Measurements from ENCODE around the gene ME1. TPM values are rescaled to one million over a fixed set of nuclear protein-coding genes. Genes with fewer than 3 reads are reported as not detected.

ME1 gene
- total RNA-seq, 1 experiment from 2014 or later: 7.8 TPM

- H3K36me3 Mint-ChIP-seq (ENCODE audit: insufficient read depth in 1 of 3, low read depth in 3 of 3): no peaks in the 10 kb centered on the region
- H4K8ac ChIP-seq (replicated peaks; ENCODE audit: insufficient read length, low read depth, low read length): no peak overlapping the region
- H2AK5ac ChIP-seq (ENCODE audit: insufficient read length, low read length): no peak overlapping the region
- H2BK5ac ChIP-seq (ENCODE audit: insufficient read length, low read length): no peak overlapping the region
- no peaks in the 10 kb centered on the region for H3K9me3 ChIP-seq (ENCODE audit: control insufficient read depth, low read depth, low read length)
- peak overlapping the region in 1 of 3 experiments; percentile 56; a peak in 1 of 7 replicates for H3K27ac Mint-ChIP-seq
- no peak overlapping the region for H2AFZ ChIP-seq (ENCODE audit: low read length)
- H3K27me3 ChIP-seq (ENCODE audit: insufficient read depth, low read length): no peaks in the 10 kb centered on the region
- H2BK15ac ChIP-seq (ENCODE audit: low read depth, low read length): no peak overlapping the region
- no peaks in the 10 kb centered on the region for H3K4me1 Mint-ChIP-seq
- H3K4me1 ChIP-seq (ENCODE audit: insufficient read depth, low read length): no peaks in the 10 kb centered on the region
- no peaks in the 10 kb centered on the region for H3K23me2 ChIP-seq (ENCODE audit: insufficient read length, low read depth, low read length, poor library complexity, severe bottlenecking)
- H4K5ac ChIP-seq (ENCODE audit: insufficient read length, low read depth, low read length): no peak overlapping the region
- H3K27me3 Mint-ChIP-seq (ENCODE audit: low read depth): no peaks in the 10 kb centered on the region
- no peak overlapping the region for H4K91ac ChIP-seq (ENCODE audit: insufficient read length, low read depth, low read length)
- no peak overlapping the region for H3K56ac ChIP-seq (ENCODE audit: insufficient read length, low read depth, low read length)
- no peak overlapping the region for H3K14ac ChIP-seq (ENCODE audit: insufficient read depth, low read length)
- no peak overlapping the region for H3K27ac ChIP-seq (ENCODE audit: insufficient read length, low read depth, low read length)
- H4K20me1 ChIP-seq (ENCODE audit: control insufficient read depth, insufficient read depth, insufficient read length): no peaks in the 10 kb centered on the region
- H3K18ac ChIP-seq (ENCODE audit: insufficient read length, low read depth, low read length): no peak overlapping the region
- H3K79me2 ChIP-seq (ENCODE audit: insufficient read depth, low read length): no peaks in the 10 kb centered on the region
- no peak overlapping the region for H3K4ac ChIP-seq (ENCODE audit: low read depth, low read length)
- no peak overlapping the region for H2BK120ac ChIP-seq (ENCODE audit: low read depth, low read length, poor library complexity, severe bottlenecking)
- no peaks in the 10 kb centered on the region for H3K79me1 ChIP-seq (ENCODE audit: insufficient read depth, low read depth, low read length, poor library complexity, severe bottlenecking)
- no peak overlapping the region for H2BK12ac ChIP-seq (ENCODE audit: insufficient read length, low read depth, low read length)
- H3K4me3 Mint-ChIP-seq: no peak overlapping the region
- no peak overlapping the region for H3K23ac ChIP-seq (ENCODE audit: insufficient read length, low read depth, low read length)
- no peak for TF ChIP-seq CTCF (conservative IDR thresholded peaks at IDR 0.05)
- no peak overlapping the region for H3K4me2 ChIP-seq (ENCODE audit: insufficient read depth, insufficient read length, low read length)
- no peak overlapping the region for H3K9ac ChIP-seq (ENCODE audit: extremely low read depth, insufficient read length, low read length)
- DNase-seq: no peak
- H3K9me3 Mint-ChIP-seq: no peaks in the 10 kb centered on the region; a peak in 1 of 5 replicates
- H3T11ph ChIP-seq (ENCODE audit: low read length): no peak overlapping the region
- no peak overlapping the region for H2BK20ac ChIP-seq (ENCODE audit: low read depth, low read length, poor library complexity, severe bottlenecking)
Observed at GRCh38 chr6:83384751-83385150, 46.1 kb downstream of the ME1 start.
